Fibroblast of mammary gland (primary cell): ENCODE data around the gene MMP8.

ENCODE experiments used
- DNase-seq: peaks from one replicate; pipeline ENCODE4 v3.0.0-alpha.2; 2010; ENCODE audit warnings: low read depth
- H3K4me3 ChIP-seq: 2 replicates; pipeline ENCODE4 v1.5.1; 2011; ENCODE audit warnings: low read depth, mild to moderate bottlenecking, low read length, moderate library complexity; ENCODE audit not compliant: control insufficient read depth
- CTCF ChIP-seq: conservative IDR thresholded peaks from 2 replicates; pipeline ENCODE4 v1.5.1; 2011; ENCODE audit warnings: low read depth, low read length, inconsistent platforms; ENCODE audit not compliant: control insufficient read depth, insufficient read depth

MMP8 gene

GRCh38 chr11:102724904-102725500, at the start of gene MMP8:
Gene MMP8, minus strand, starts transcription at chr11:102724954. Its CDS starts 99 bp downstream, at chr11:102724855.
- H3K4me3 ChIP-seq: no peak within 1 kb of the TSS
- TF ChIP-seq CTCF: no peak
- DNase-seq: no peak

GRCh38 chr11:102773386-102773785, 48.6 kb upstream of the MMP8 start:
- DNase-seq: no peak
- TF ChIP-seq CTCF: no peak
- no peak overlapping the region for H3K4me3 ChIP-seq

GRCh38 chr11:102771351-102771750, 46.6 kb upstream of the MMP8 start:
- no peak overlapping the region for H3K4me3 ChIP-seq
- no peak for TF ChIP-seq CTCF
- DNase-seq: peak; percentile 8

GRCh38 chr11:102770191-102770590, 45.4 kb upstream of the MMP8 start:
- DNase-seq: no peak
- no peak for TF ChIP-seq CTCF
- no peak overlapping the region for H3K4me3 ChIP-seq

GRCh38 chr11:102767800-102768199, 43.0 kb upstream of the MMP8 start:
- no peak for DNase-seq
- TF ChIP-seq CTCF: no peak
- no peak overlapping the region for H3K4me3 ChIP-seq

- no peak overlapping the region for H3K4me3 ChIP-seq
- no peak for TF ChIP-seq CTCF
- DNase-seq: no peak
These were observed 38.7 kb upstream of the MMP8 start for GRCh38 chr11:102763440-102763839.

GRCh38 chr11:102762361-102762767, 37.6 kb upstream of the MMP8 start:
- no peak for TF ChIP-seq CTCF
- peak; percentile 45 for DNase-seq
- no peak overlapping the region for H3K4me3 ChIP-seq
